Kidney (tissue), 14 donors: ENCODE data around the gene DST. TPM values are rescaled to one million over a fixed set of nuclear protein-coding genes. Genes with fewer than 3 reads are reported as not detected.
A peak's percentile ranks its signal among the peaks of the same experiment; 100 is the strongest.

Experiments
- DNase-seq, 5 donors: peaks; one replicate each; pipeline ENCODE4 v3.0.0-alpha.2; 2013 to 2020
- FAIRE-seq: peaks from 2 replicates; lab custom pipeline; 2012; peaks lifted over from hg19 to GRCh38; lab: Jason Lieb, UNC
- H3K27ac ChIP-seq, 2 donors: one replicate each; pipeline ENCODE4 v1.7.0; 2013; ENCODE audit warnings: low read depth in 2 of 2, low read length in 2 of 2, inconsistent platforms in 1 of 2
- H3K27me3 ChIP-seq: one replicate; pipeline ENCODE4 v1.7.1; 2013; ENCODE audit warnings: low read length, inconsistent platforms; ENCODE audit not compliant: control insufficient read depth, insufficient read depth
- H3K36me3 ChIP-seq, 3 donors: one replicate each; pipeline versions ENCODE4 v1.7.0 to v1.7.1; 2013; ENCODE audit warnings: low read length in 3 of 3, control low read depth in 1 of 3, inconsistent platforms in 1 of 3; ENCODE audit not compliant: insufficient read depth in 3 of 3, control insufficient read depth in 2 of 3
- H3K4me1 ChIP-seq, 3 donors: one replicate each; pipeline versions ENCODE4 v1.7.0 to v1.7.1; 2013; ENCODE audit warnings: low read length in 3 of 3, inconsistent platforms in 1 of 3, low read depth in 1 of 3; ENCODE audit not compliant: control insufficient read depth in 2 of 3, insufficient read depth in 2 of 3
- H3K4me3 ChIP-seq, 3 donors: one replicate each; pipeline versions ENCODE4 v1.7.0 to v1.8.1; 2013; ENCODE audit warnings: low read length in 3 of 3, control low read depth in 1 of 3, inconsistent platforms in 1 of 3
- H3K9ac ChIP-seq, 3 donors: one replicate each; pipeline versions ENCODE4 v1.7.0 to v1.7.1; 2013; ENCODE audit warnings: low read length in 3 of 3, control low read depth in 1 of 3, inconsistent platforms in 1 of 3
- H3K9me3 ChIP-seq, 3 donors: one replicate each; pipeline versions ENCODE4 v1.7.0 to v1.7.1; 2013; ENCODE audit warnings: low read length in 3 of 3, control low read depth in 1 of 3, inconsistent platforms in 1 of 3; ENCODE audit not compliant: control insufficient read depth in 2 of 3, insufficient read depth in 1 of 3
- intact Hi-C: fragments of 100-400 bp; cut with DNase I; formaldehyde crosslinking; loops from one replicate; pipeline ENCODE4 v1.11.1; 2022
- polyA plus RNA-seq: library from polyadenylated mRNA; stranded (reverse); fragments of 350-450 nt; fragmentation: Illumina TruSeq; extraction: RNeasy Lipid Tissue Mini Kit (QIAGEN cat#74804); gene quantifications from one replicate; pipeline ENCODE4 v1.2.3, GENCODE V29; 2014; ENCODE audit warnings: low read depth, low replicate concordance; ENCODE audit not compliant: insufficient read depth
- total RNA-seq: library from RNA; stranded (reverse); fragmentation: NEBNext Ultra II Directional; extraction: Animal tissue kit (Norgen Biotek cat#: 25700); gene quantifications from one replicate; pipeline ENCODE4 v1.2.1, GENCODE V29; 2021
- TF ChIP-seq, protein P1 (sequence below): IDR thresholded peaks from 3 replicates; pipeline ENCODE4 v1.5.1; 2012; ENCODE audit warnings: mild to moderate bottlenecking, moderate library complexity, borderline replicate concordance; ENCODE audit not compliant: insufficient read depth; ENCODE audit errors: extremely low read depth
- donor health status: control.
- donor health status: control.
- donor health status: control.
- donor health status: control.
- donor health status: control.
- donor health status: DM: yes; HTN: yes; CAD: no.
- donor health status: Normal renal cell carcinoma (clear cell type).

The DST gene
- total and polyA plus RNA-seq, 2 donors from 2014 or later = 68.2 to 259 TPM

DNA sequence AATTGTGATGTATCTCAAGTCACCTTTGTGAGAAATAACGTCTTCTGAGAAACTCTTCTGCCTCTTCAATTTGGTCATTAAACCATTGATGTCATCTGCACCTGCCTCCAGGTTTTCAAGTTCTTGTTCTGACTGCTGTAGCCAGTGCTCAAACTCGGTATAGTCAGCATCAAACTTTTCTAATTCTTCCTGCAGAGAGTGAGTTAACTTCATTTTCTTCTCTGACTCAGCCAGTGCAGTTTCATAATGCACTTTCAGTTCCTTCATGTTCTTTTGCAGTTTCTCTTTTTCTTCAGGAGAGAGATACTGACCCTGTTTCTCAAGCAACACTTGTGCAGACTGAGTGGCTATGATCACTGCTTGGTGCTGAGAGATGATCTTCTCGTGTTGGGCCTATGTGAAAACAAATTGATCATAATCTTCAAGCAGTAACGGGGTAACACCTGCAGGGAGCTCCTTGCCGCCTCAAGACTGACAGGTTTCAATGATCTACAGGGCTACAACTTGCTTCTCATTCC lies 48.8 kb downstream of the DST start:
- no peak for DNase-seq
- H3K36me3 ChIP-seq = peaks cover 0 to 6% (median 0%) of the 10 kb centered on the region in 3 donors
- TF ChIP-seq, protein P1, sequence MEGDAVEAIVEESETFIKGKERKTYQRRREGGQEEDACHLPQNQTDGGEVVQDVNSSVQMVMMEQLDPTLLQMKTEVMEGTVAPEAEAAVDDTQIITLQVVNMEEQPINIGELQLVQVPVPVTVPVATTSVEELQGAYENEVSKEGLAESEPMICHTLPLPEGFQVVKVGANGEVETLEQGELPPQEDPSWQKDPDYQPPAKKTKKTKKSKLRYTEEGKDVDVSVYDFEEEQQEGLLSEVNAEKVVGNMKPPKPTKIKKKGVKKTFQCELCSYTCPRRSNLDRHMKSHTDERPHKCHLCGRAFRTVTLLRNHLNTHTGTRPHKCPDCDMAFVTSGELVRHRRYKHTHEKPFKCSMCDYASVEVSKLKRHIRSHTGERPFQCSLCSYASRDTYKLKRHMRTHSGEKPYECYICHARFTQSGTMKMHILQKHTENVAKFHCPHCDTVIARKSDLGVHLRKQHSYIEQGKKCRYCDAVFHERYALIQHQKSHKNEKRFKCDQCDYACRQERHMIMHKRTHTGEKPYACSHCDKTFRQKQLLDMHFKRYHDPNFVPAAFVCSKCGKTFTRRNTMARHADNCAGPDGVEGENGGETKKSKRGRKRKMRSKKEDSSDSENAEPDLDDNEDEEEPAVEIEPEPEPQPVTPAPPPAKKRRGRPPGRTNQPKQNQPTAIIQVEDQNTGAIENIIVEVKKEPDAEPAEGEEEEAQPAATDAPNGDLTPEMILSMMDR = no peak
- H3K9ac ChIP-seq = no peak overlapping the region
- no peak for FAIRE-seq
- no peak overlapping the region for H3K4me3 ChIP-seq
- H3K27ac ChIP-seq = no peak overlapping the region
- H3K4me1 ChIP-seq = no peaks in the 10 kb centered on the region
- H3K27me3 ChIP-seq = no peaks in the 10 kb centered on the region
- no peaks in the 10 kb centered on the region for H3K9me3 ChIP-seq
- intact Hi-C loops = loop anchor here (5.0 kb wide), 1 partner anchor 237 kb away; no protein-coding TSS in a partner anchor

DNA sequence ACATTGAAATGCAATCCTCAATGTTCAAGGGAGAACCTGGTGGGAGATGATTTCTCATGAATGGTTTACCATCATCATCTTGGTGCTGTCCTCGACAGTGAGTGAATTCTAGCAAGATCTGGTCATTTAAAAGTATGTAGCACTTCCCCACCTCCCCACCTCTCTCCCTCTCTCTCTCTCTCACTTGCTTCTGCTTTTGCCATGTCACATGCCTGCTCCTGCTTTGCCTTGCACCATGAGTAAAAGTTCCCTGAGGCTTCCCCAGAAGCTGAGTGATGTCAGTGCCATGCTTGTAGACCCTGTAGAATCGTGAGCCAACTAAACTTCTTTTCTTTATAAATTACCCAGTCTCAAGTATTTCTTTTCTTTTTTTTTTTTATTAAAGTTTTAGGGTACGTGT lies 60.5 kb downstream of the DST start:
- no peak overlapping the region for H3K9ac ChIP-seq
- FAIRE-seq (no peak), DNase-seq (no peak)
- intact Hi-C loops = no loop called here
- TF ChIP-seq, protein P1 = no peak
- no peak overlapping the region for H3K27ac ChIP-seq
- no peaks in the 10 kb centered on the region for H3K27me3 ChIP-seq
- no peaks in the 10 kb centered on the region for H3K9me3 ChIP-seq
- no peaks in the 10 kb centered on the region for H3K4me1 ChIP-seq
- no peak overlapping the region for H3K4me3 ChIP-seq
- no peaks in the 10 kb centered on the region for H3K36me3 ChIP-seq

DNA sequence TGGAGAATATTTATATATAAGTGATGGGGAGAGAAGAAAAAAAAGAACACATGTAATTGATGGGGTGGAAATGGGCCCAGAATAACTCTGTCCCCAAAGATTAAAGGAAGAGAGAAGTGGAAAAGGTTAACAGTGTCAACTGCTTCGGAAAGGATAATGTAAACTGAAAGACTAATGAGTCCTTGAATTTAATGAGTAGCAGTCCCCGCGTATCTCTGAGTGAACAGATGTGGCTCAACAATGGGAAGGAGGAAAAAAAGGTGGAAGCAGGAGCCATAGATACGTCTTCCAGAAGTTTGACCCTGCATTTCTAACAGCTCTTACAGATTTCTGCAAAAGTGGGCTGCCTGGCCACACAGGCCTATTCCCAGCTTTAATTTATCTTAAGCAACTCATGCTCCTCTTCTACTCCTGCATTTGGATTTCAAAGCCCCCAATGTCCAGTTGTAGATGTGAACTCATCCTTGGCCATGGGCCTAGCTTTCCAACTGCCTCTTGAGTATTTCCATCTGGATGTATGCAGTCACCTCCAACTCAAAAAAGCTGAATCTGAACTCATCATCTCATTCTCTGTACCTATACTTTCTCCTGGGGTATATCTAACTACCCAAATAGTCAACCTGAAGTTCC lies 61.3 kb downstream of the DST start:
- DNase-seq = peak in 1 of 5 donors; percentile 23
- no peaks in the 10 kb centered on the region for H3K36me3 ChIP-seq
- TF ChIP-seq, protein P1 = no peak
- H3K27ac ChIP-seq = no peak overlapping the region
- no peak overlapping the region for H3K4me3 ChIP-seq
- H3K9ac ChIP-seq = no peak overlapping the region
- H3K27me3 ChIP-seq = no peaks in the 10 kb centered on the region
- no peak for FAIRE-seq
- no peaks in the 10 kb centered on the region for H3K4me1 ChIP-seq
- H3K9me3 ChIP-seq = no peaks in the 10 kb centered on the region
- intact Hi-C loops = no loop called here

DNA sequence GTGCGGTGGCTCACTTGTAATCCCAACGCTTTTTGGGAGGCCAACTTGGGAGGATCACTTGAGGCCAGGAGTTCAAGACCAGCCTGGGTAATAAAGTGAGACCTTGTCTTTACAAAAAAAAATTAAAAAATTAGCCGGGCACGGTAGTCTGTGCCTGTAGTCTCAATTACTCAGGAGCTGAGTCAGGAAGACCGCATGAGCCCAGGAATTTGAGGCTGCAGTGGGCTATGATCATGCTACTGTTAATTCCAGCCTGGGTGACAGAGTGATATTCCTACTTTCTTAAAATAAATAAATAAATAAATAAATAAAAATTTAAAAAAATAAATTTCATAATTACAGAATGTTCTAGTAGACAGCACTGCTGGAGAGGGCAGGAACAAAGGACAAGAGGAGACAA lies 62.4 kb downstream of the DST start:
- Histone ChIP-seq H3K27me3 (no peaks in the 10 kb centered on the region), H3K36me3 (no peaks in the 10 kb centered on the region), H3K27ac (no peak overlapping the region), H3K4me1 (no peaks in the 10 kb centered on the region), H3K4me3 (no peak overlapping the region), H3K9ac (no peak overlapping the region), H3K9me3 (no peaks in the 10 kb centered on the region)
- intact Hi-C loops = no loop called here
- FAIRE-seq (no peak), DNase-seq (no peak)
- TF ChIP-seq, protein P1 = no peak
